Central memory CD8-positive, alpha-beta T cell (primary cell): ENCODE results near the gene CHRND.

Experiments used
- ATAC-seq: fragments of 150-1000 bp; cut with Tn5 transposase; replicated peaks from 2 replicates; pipeline ENCODE4 v1.10.0; 2022; ENCODE audit warnings: mild to moderate bottlenecking, moderate FRiP score, moderate number of reproducible peaks; ENCODE audit not compliant: poor library complexity, severe bottlenecking; ENCODE audit errors: extremely low read depth
- DNase-seq, 2 donors: peaks; one replicate each; pipeline ENCODE4 v3.0.0; 2021; ENCODE audit warnings: low spot score in 2 of 2
- H3K27ac Mint-ChIP-seq: one replicate; pipeline ENCODE4 v1.8.0; 2022; ENCODE audit warnings: low read depth, mild to moderate bottlenecking, moderate library complexity, mixed read lengths
- H3K27me3 Mint-ChIP-seq: one replicate; pipeline ENCODE4 v1.8.0; 2022; ENCODE audit warnings: mixed read lengths
- H3K36me3 Mint-ChIP-seq: one replicate; pipeline ENCODE4 v1.8.0; 2022; ENCODE audit warnings: mild to moderate bottlenecking, moderate library complexity, mixed read lengths; ENCODE audit not compliant: insufficient read depth
- H3K4me1 Mint-ChIP-seq: one replicate; pipeline ENCODE4 v1.8.0; 2022; ENCODE audit warnings: mixed read lengths
- H3K4me3 Mint-ChIP-seq: one replicate; pipeline ENCODE4 v1.8.0; 2022; ENCODE audit warnings: mild to moderate bottlenecking, moderate library complexity, mixed read lengths
- H3K9me3 Mint-ChIP-seq: one replicate; pipeline ENCODE4 v1.8.0; 2022; ENCODE audit warnings: mixed read lengths

CHRND gene

DNA sequence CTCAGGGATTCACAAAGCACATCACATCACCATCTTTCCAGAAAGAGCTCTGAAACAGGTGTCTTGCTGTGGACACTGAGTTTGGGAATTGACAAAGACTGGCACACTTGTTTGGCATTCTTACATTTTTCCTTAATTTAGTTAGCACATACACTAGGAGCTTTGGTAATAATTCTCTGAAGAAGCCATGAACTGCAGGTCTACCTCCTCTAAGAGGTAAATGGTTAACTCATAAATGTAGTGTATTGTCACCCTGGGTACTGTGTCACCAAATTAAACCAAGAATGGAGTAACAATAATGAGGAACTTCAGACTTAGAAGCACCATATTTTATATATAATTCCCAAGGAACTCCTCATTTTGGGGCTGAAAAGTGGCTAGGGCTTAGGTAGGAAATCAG, 47.1 kb downstream of the CHRND start:
- Mint-ChIP-seq H3K27ac (no peak overlapping the region), H3K9me3 (no peaks in the 10 kb centered on the region), H3K4me1 (no peaks in the 10 kb centered on the region), H3K36me3 (peaks cover 37% of the 10 kb centered on the region), H3K27me3 (no peaks in the 10 kb centered on the region), H3K4me3 (no peak overlapping the region)
- ATAC-seq (no peak), DNase-seq (no peak)

DNA sequence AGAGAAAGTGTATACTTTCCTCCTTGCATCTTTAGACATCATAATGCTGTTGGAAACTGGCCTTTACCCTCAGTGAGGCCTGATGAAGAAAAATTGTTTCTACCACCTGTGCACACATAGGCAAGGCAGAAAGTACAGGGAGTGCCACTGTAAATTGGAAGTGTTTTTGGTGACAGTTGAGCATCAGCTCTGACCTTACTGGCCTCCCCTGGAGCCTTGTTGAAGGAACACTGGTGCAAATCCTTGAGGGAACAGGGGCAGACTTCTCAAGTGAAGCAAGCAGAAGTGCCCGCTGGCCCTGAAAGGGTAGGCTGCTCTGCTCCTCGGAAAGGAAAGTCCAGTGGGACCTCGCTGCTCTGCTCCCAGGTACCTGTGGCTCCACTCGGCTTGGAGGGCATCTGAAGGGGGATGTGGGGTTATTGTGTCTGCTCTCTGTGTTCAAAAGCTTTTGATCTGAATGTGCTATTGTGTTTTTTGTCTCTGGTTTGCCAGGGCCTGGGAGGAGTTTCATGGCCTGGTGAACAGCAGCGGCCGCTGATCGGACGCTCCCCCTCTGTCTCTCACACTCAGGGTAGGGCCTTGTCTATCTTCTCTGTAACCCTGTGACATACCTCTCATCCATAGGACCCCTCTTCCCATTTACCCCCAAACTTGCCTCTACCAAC, 47.9 kb downstream of the CHRND start:
- no peaks in the 10 kb centered on the region for H3K9me3 Mint-ChIP-seq

DNA sequence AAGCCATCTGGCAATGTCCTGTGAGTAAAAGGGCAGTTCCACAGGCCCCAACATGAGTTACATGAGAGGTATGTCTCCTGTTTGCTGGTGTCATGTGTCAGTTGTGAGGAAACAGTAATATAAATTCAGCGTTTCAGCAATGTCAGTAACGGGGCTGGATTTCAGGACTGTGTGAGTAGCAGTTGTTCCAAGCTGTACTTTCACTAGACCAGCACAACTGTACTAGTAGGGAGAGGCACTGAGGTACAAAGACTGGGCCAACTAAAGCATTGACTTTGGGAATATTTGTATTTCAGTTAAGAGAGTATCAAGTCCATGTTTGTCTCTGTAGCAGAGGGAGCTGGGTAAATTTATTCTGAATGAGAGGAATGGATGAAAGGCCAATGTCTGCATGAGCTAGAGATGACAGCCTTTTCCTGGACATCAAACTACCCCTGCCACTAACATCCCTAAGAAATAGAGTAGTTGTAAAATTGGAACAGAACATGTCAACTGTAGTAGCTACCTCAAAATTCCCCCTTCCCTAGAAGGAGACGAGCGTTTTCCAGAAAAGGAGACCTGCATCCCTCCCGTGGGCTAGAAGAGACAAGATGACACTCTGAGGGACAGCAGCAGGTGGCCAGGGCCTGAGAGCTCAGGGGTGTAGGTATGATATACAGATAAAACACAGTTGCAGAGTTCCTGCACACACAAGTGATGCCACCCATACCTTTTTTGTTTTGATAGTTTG, 48.9 kb downstream of the CHRND start:
- Mint-ChIP-seq H3K9me3 (no peaks in the 10 kb centered on the region), H3K36me3 (peaks cover 22% of the 10 kb centered on the region), H3K4me1 (no peaks in the 10 kb centered on the region), H3K27ac (no peak overlapping the region), H3K27me3 (no peaks in the 10 kb centered on the region), H3K4me3 (no peak overlapping the region)
- no peak for ATAC-seq
- DNase-seq: no peak

More for the DNA sequence above, 47.9 kb downstream of the CHRND start:
- H3K4me1 Mint-ChIP-seq: no peaks in the 10 kb centered on the region
- H3K27ac Mint-ChIP-seq: no peak overlapping the region
- peaks cover 29% of the 10 kb centered on the region for H3K36me3 Mint-ChIP-seq
- no peak for ATAC-seq
- no peak for DNase-seq
- H3K4me3 Mint-ChIP-seq: no peak overlapping the region
- no peaks in the 10 kb centered on the region for H3K27me3 Mint-ChIP-seq

DNA sequence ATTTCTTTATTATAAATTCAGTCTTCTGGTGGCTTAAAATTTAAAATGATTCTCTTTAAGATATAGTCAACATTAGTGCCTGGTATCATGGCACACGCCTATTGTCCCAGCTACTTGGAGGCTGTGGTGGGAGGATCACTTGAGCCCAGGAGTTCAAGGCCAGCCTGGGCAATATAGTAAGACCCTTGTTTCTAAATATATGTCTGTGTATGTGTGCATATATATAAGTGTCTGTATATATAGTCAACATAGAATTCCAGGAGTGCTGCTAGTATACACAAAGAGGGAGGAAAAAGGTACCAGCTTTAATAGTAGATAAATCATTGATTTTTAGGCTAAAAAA, 49.4 kb downstream of the CHRND start:
- no peak for DNase-seq
- H3K36me3 Mint-ChIP-seq: peaks cover 19% of the 10 kb centered on the region
- H3K4me1 Mint-ChIP-seq: no peaks in the 10 kb centered on the region
- no peak overlapping the region for H3K27ac Mint-ChIP-seq
- H3K9me3 Mint-ChIP-seq: no peaks in the 10 kb centered on the region
- no peak overlapping the region for H3K4me3 Mint-ChIP-seq
- no peaks in the 10 kb centered on the region for H3K27me3 Mint-ChIP-seq
- no peak for ATAC-seq

DNA sequence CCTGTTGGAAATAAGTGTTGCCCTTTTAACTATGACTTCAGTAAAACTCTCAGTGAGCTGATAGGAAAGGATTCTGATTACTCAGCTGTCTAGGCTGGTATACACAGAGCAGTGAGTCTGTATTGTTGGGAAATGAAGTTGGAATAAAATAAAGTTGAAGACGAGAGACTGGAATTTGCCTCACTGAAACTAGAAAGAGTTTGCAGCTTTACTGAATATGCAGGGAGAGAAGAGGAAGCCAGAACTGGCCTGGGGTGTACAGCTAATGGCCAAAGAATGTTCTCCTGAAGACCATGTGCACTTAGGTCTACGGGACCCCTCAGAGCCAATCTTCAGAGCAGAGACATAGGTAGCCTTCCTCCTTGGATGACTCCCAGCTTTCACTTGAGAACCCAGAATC, 51.0 kb downstream of the CHRND start:
- no peaks in the 10 kb centered on the region for H3K9me3 Mint-ChIP-seq

DNA sequence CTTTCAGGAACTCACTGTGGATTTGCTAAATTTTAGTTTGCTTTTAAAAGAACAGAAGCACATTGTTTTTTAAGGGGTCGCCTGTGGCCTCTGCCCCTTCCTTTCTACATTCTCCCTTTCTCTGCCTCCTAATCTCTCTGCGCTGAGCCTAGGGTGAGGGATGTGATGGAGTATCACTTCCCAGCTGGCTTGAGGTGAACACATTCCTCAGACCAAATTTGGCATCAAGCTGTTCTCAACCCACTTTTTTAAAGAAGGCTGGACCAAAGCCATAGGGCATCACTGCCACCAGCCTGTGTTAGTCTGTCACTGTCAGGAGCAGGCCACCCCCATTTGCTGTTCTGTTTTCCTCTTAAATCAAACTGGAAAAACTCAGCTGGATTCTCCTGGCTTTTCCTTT, 51.9 kb downstream of the CHRND start:
- no peak overlapping the region for H3K4me3 Mint-ChIP-seq
- no peaks in the 10 kb centered on the region for H3K27me3 Mint-ChIP-seq
- H3K4me1 Mint-ChIP-seq: no peaks in the 10 kb centered on the region
- no peak overlapping the region for H3K27ac Mint-ChIP-seq
- H3K36me3 Mint-ChIP-seq: peaks cover 20% of the 10 kb centered on the region
- ATAC-seq (no peak), DNase-seq (no peak)
- no peaks in the 10 kb centered on the region for H3K9me3 Mint-ChIP-seq

More for the DNA sequence above, 51.0 kb downstream of the CHRND start:
- Mint-ChIP-seq H3K4me1 (no peaks in the 10 kb centered on the region), H3K36me3 (peaks cover 19% of the 10 kb centered on the region), H3K27me3 (no peaks in the 10 kb centered on the region), H3K27ac (no peak overlapping the region), H3K4me3 (no peak overlapping the region)
- DNase-seq: no peak
- no peak for ATAC-seq

DNA sequence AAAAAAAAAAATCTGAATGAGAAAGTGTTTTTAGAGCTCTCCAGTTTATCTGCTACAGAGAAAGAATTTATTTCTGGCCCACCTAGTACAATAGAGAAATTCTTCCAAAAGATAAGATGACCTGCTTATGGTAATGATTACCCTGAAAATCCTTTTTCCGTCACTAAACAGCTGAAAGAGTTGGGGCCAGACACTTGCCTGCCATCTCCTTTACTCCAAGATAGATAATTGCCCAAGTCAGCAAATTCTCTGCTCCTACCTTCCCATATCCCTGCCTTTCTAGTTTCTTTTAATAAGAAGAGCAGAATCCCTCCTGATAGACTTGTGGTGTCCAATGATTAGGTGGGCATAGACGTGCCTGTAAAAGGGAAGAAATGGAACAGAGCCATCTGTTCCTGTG, 52.7 kb downstream of the CHRND start:
- DNase-seq (no peak), ATAC-seq (no peak)
- no peaks in the 10 kb centered on the region for H3K27me3 Mint-ChIP-seq
- H3K4me1 Mint-ChIP-seq: no peaks in the 10 kb centered on the region
- H3K27ac Mint-ChIP-seq: no peak overlapping the region
- H3K4me3 Mint-ChIP-seq: no peak overlapping the region
- no peaks in the 10 kb centered on the region for H3K9me3 Mint-ChIP-seq
- peaks cover 18% of the 10 kb centered on the region for H3K36me3 Mint-ChIP-seq

DNA sequence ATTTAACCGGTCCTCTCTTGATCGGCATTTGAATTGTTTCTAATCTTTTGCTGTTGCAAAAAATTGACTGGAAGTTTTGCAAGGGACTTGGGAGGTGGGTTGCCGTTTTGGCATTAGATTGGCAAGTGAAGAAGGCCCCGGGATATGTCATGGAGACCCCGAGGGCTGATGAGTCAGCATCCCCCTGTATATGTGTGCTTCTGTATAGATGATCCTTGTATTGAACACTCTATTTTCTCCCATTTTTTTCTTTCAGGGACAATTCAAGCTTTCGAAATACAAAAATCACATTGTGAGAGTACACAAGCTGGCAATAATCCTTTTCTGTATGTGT, 54.7 kb downstream of the CHRND start:
- H3K27ac Mint-ChIP-seq: no peak overlapping the region

DNA sequence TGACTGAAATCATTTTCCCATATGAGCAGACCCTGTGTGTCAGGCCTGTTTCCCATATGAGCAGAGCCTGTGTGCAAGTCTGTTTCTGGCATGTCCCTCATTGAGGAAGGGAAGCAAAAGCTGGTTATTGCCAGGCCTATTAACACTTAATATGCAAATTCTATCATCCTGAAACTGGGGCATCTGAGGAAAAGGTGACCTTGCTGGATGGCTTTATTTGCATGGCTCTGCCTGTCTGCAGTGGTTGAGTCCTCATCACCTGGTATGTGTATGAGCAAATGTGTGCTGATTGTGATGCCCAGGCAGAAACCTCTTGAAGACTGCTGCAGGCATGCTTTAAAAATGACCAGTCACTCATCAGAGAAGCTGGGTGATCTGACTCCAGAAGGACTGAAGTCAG, 55.8 kb downstream of the CHRND start:
- no peak for ATAC-seq
- H3K4me3 Mint-ChIP-seq: no peak overlapping the region
- peaks cover 10% of the 10 kb centered on the region for H3K36me3 Mint-ChIP-seq

More for the DNA sequence above, 54.7 kb downstream of the CHRND start:
- Mint-ChIP-seq H3K36me3 (peaks cover 12% of the 10 kb centered on the region), H3K27me3 (no peaks in the 10 kb centered on the region), H3K4me3 (no peak overlapping the region), H3K9me3 (no peaks in the 10 kb centered on the region), H3K4me1 (no peaks in the 10 kb centered on the region)
- no peak for ATAC-seq
- no peak for DNase-seq

DNA sequence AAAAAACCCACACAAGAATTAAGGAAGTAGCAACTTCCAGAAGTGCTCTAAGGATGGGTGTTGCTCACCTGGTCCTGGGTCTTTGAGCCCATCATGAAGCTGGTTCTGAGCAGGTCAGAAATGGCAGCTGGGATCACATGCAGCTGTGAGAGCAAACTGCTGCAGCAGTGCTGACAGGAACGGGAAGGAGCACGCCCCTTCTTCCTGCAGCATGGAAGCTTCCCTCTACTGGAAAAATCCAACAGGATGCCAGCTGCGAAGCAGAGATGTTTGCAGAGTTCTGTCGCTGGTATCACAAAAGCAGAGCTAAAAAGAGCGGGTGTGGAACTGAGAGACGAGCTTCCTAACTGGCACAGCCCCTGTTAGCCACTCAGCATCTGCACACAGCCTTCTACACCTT, 58.3 kb downstream of the CHRND start:
- ATAC-seq (no peak), DNase-seq (no peak)
- H3K27ac Mint-ChIP-seq: no peak overlapping the region
- no peaks in the 10 kb centered on the region for H3K27me3 Mint-ChIP-seq
- H3K4me3 Mint-ChIP-seq: no peak overlapping the region
- peaks cover 10% of the 10 kb centered on the region for H3K36me3 Mint-ChIP-seq
- H3K4me1 Mint-ChIP-seq: no peaks in the 10 kb centered on the region
- no peaks in the 10 kb centered on the region for H3K9me3 Mint-ChIP-seq

More for the DNA sequence above, 55.8 kb downstream of the CHRND start:
- no peak for DNase-seq
- Mint-ChIP-seq H3K27ac (no peak overlapping the region), H3K27me3 (no peaks in the 10 kb centered on the region), H3K9me3 (no peaks in the 10 kb centered on the region), H3K4me1 (no peaks in the 10 kb centered on the region)
